WTC11 (cell line): ENCODE data around the gene C19orf25. TPM values are rescaled to one million over a fixed set of nuclear protein-coding genes. Genes with fewer than 3 reads are reported as not detected.

Experiments
- ATAC-seq: fragments of 200-7000 bp; cut with Tn5 transposase; 2 replicates; pipeline ENCODE4 v1.10.0; 2021; ENCODE audit warnings: mild to moderate bottlenecking, moderate library complexity
- CTCF ChIA-PET: fragments of 300-600 bp; sonication (Branson Sonifier 250); formaldehyde crosslinking; loops from one replicate; lab custom pipeline; 2021; ENCODE audit warnings: antibody characterized with exemption; lab: Charles Lee
- POLR2A ChIA-PET: fragments of 350-600 bp; sonication (Branson Sonifier 250); formaldehyde crosslinking; loops from one replicate; lab custom pipeline; 2021; ENCODE audit warnings: antibody characterized with exemption; lab: Charles Lee
- DNase-seq: peaks from one replicate; pipeline ENCODE4 v3.0.0; 2021; ENCODE audit warnings: low spot score
- H3K27ac Mint-ChIP-seq: 2 replicates; pipeline ENCODE4 v1.8.0; 2021; ENCODE audit warnings: mixed read lengths
- H3K27me3 Mint-ChIP-seq: 2 replicates; pipeline ENCODE4 v1.8.0; 2021; ENCODE audit warnings: low read depth, mild to moderate bottlenecking, moderate library complexity, mixed read lengths
- H3K36me3 Mint-ChIP-seq: 2 replicates; pipeline ENCODE4 v1.8.0; 2021; ENCODE audit warnings: mixed read lengths
- H3K4me1 Mint-ChIP-seq: 2 replicates; pipeline ENCODE4 v1.8.0; 2022; ENCODE audit warnings: mixed read lengths
- H3K4me3 Mint-ChIP-seq: 2 replicates; pipeline ENCODE4 v1.8.0; 2021; ENCODE audit warnings: mild to moderate bottlenecking, moderate library complexity, mixed read lengths
- H3K9me3 Mint-ChIP-seq: 2 replicates; pipeline ENCODE4 v1.8.0; 2021; ENCODE audit warnings: mixed read lengths
- AR ChIP-seq: fragments of 250-450 bp; sonication (Bioruptor Pico); IDR thresholded peaks from 2 replicates; pipeline ENCODE4 v1.9.0; 2021; ENCODE audit warnings: mild to moderate bottlenecking
- ATF1 ChIP-seq: sonication (generic); formaldehyde crosslinking; IDR thresholded peaks from 2 replicates; pipeline ENCODE4 v1.8.1; 2023; ENCODE audit warnings: mild to moderate bottlenecking, moderate library complexity, missing genetic modification reagents
- ATF6 ChIP-seq: sonication (generic); formaldehyde crosslinking; IDR thresholded peaks from 2 replicates; pipeline ENCODE4 v1.8.1; 2023; ENCODE audit warnings: mild to moderate bottlenecking, missing genetic modification reagents
- CDX4 ChIP-seq: fragments of 250-450 bp; sonication (Bioruptor Pico); IDR thresholded peaks from 2 replicates; pipeline ENCODE4 v1.9.0; 2021; ENCODE audit warnings: moderate library complexity, mild to moderate bottlenecking, inconsistent platforms, borderline replicate concordance
- CTCF ChIP-seq: fragments of 200-600 bp; IDR thresholded peaks from 2 replicates; pipeline ENCODE4 v1.8.0; 2022; ENCODE audit warnings: antibody characterized with exemption
- ELF4 ChIP-seq: sonication (generic); formaldehyde crosslinking; IDR thresholded peaks from 2 replicates; pipeline ENCODE4 v1.8.1; 2022; ENCODE audit warnings: low read depth, mild to moderate bottlenecking, moderate library complexity, missing genetic modification reagents
- ESRRA ChIP-seq: sonication (generic); formaldehyde crosslinking; IDR thresholded peaks from 2 replicates; pipeline ENCODE4 v1.8.1; 2022; ENCODE audit warnings: mild to moderate bottlenecking, missing genetic modification reagents, borderline replicate concordance
- FOXP1 ChIP-seq: sonication (generic); formaldehyde crosslinking; IDR thresholded peaks from 2 replicates; pipeline ENCODE4 v1.8.0; 2022; ENCODE audit warnings: missing genetic modification reagents, mild to moderate bottlenecking, moderate library complexity, borderline replicate concordance
- GRHL2 ChIP-seq: fragments of 250-450 bp; sonication (Bioruptor Pico); IDR thresholded peaks from 2 replicates; pipeline ENCODE4 v1.8.0; 2022; ENCODE audit warnings: mild to moderate bottlenecking, moderate library complexity; ENCODE audit not compliant: insufficient replicate concordance, severe bottlenecking
- MXD4 ChIP-seq: fragments of 250-450 bp; sonication (Bioruptor Pico); IDR thresholded peaks from 2 replicates; pipeline ENCODE4 v1.8.0; 2021; ENCODE audit warnings: mild to moderate bottlenecking, moderate library complexity, borderline replicate concordance
- NR2C2 ChIP-seq: sonication (generic); formaldehyde crosslinking; IDR thresholded peaks from 2 replicates; pipeline ENCODE4 v1.8.0; 2022; ENCODE audit warnings: mild to moderate bottlenecking, missing genetic modification reagents
- OVOL2 ChIP-seq: fragments of 250-450 bp; sonication (Bioruptor Pico); IDR thresholded peaks from 2 replicates; pipeline ENCODE4 v1.9.0; 2021; ENCODE audit warnings: mild to moderate bottlenecking, borderline replicate concordance
- RELA ChIP-seq: sonication (generic); formaldehyde crosslinking; IDR thresholded peaks from 2 replicates; pipeline ENCODE4 v1.8.1; 2022; ENCODE audit warnings: missing genetic modification reagents, mild to moderate bottlenecking, borderline replicate concordance
- RORB ChIP-seq: fragments of 250-450 bp; sonication (Bioruptor Pico); IDR thresholded peaks from 2 replicates; pipeline ENCODE4 v1.9.0; 2021; ENCODE audit warnings: mild to moderate bottlenecking
- SMAD4 ChIP-seq: sonication (generic); formaldehyde crosslinking; IDR thresholded peaks from 2 replicates; pipeline ENCODE4 v1.8.0; 2022; ENCODE audit warnings: mild to moderate bottlenecking, missing genetic modification reagents
- TEAD1 ChIP-seq: sonication (generic); formaldehyde crosslinking; IDR thresholded peaks from 2 replicates; pipeline ENCODE4 v1.8.0; 2022; ENCODE audit warnings: mild to moderate bottlenecking, missing genetic modification reagents
- TEAD4 ChIP-seq: sonication (generic); formaldehyde crosslinking; IDR thresholded peaks from 2 replicates; pipeline ENCODE4 v1.8.0; 2022; ENCODE audit warnings: mild to moderate bottlenecking, missing genetic modification reagents
- USF2 ChIP-seq: sonication (generic); formaldehyde crosslinking; IDR thresholded peaks from 2 replicates; pipeline ENCODE4 v1.8.1; 2023; ENCODE audit warnings: mild to moderate bottlenecking, missing genetic modification reagents, moderate library complexity
- ZNF671 ChIP-seq: fragments of 250-450 bp; sonication (Bioruptor Pico); IDR thresholded peaks from 2 replicates; pipeline ENCODE4 v1.8.0; 2021; ENCODE audit warnings: mild to moderate bottlenecking
- ZSCAN18 ChIP-seq: fragments of 250-450 bp; sonication (Bioruptor Pico); IDR thresholded peaks from 2 replicates; pipeline ENCODE4 v2.1.2; 2022; ENCODE audit warnings: mild to moderate bottlenecking, moderate library complexity
- total RNA-seq: library from RNA; stranded (reverse); gene quantifications from 3 replicates; pipeline ENCODE4 v1.2.3, GENCODE V29; 2021

The C19orf25 gene
- total RNA-seq, 1 experiment from 2014 or later = 65.7 TPM

GRCh38 chr19:1502433-1503088 is 23.5 kb upstream of the C19orf25 start:
- no peak for ATAC-seq
- H3K9me3 Mint-ChIP-seq = no peaks in the 10 kb centered on the region
- CTCF ChIA-PET = interaction anchor here (0.8 to 2.6 kb wide), 3 partner anchors 12 to 31 kb away, joined by 3 to 15 read pairs (median 3); partner anchors contain the start of gene REEP6
- peak overlapping the region; percentile 31; the same call in 1 of the 2 replicates for H3K4me3 Mint-ChIP-seq
- peaks cover 41% of the 10 kb centered on the region for H3K27me3 Mint-ChIP-seq
- TF ChIP-seq CTCF (no peak), TEAD1 (CRISPR knock-in tag) (no peak), AR (no peak), OVOL2 (CRISPR knock-in tag) (no peak), ATF1 (CRISPR knock-in tag) (no peak), ESRRA (no peak), RELA (CRISPR knock-in tag) (no peak), ZSCAN18 (CRISPR knock-in tag) (no peak), MXD4 (CRISPR knock-in tag) (no peak), ZNF671 (no peak), CDX4 (CRISPR knock-in tag) (no peak), FOXP1 (CRISPR knock-in tag) (no peak), ELF4 (CRISPR knock-in tag) (no peak), ATF6 (no peak), TEAD4 (CRISPR knock-in tag) (no peak), RORB (CRISPR knock-in tag) (no peak), SMAD4 (CRISPR knock-in tag) (no peak), GRHL2 (CRISPR knock-in tag) (no peak), USF2 (CRISPR knock-in tag) (no peak), NR2C2 (CRISPR knock-in tag) (no peak)
- TF ChIP-seq, all 79 proteins: peak for 0
- Mint-ChIP-seq H3K36me3 (peaks cover 5% of the 10 kb centered on the region; the same call in 1 of the 2 replicates), H3K4me1 (no peaks in the 10 kb centered on the region; the same call in 1 of the 2 replicates), H3K27ac (no peak overlapping the region)
- POLR2A ChIA-PET = interaction anchor here (0.6 to 0.7 kb wide), 2 partner anchors 417 to 1522 kb away, joined by 3 read pairs; no protein-coding TSS in a partner anchor
- no peak for DNase-seq
